22Rv1 (cell line): ENCODE measurements around the gene GLP2R.

Source experiments
- ZFX ChIP-seq: fragments of 450-650 bp; IDR thresholded peaks from 2 replicates; pipeline ENCODE4 v1.6.1; 2017; ENCODE audit warnings: antibody characterized with exemption, borderline replicate concordance
- TF ChIP-seq, protein P1 (sequence below): fragments of 450-650 bp; IDR thresholded peaks from 2 replicates; pipeline ENCODE4 v1.5.1; 2017; ENCODE audit warnings: mild to moderate bottlenecking

- TF ChIP-seq, protein P1, sequence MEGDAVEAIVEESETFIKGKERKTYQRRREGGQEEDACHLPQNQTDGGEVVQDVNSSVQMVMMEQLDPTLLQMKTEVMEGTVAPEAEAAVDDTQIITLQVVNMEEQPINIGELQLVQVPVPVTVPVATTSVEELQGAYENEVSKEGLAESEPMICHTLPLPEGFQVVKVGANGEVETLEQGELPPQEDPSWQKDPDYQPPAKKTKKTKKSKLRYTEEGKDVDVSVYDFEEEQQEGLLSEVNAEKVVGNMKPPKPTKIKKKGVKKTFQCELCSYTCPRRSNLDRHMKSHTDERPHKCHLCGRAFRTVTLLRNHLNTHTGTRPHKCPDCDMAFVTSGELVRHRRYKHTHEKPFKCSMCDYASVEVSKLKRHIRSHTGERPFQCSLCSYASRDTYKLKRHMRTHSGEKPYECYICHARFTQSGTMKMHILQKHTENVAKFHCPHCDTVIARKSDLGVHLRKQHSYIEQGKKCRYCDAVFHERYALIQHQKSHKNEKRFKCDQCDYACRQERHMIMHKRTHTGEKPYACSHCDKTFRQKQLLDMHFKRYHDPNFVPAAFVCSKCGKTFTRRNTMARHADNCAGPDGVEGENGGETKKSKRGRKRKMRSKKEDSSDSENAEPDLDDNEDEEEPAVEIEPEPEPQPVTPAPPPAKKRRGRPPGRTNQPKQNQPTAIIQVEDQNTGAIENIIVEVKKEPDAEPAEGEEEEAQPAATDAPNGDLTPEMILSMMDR, result no peak
- no peak for TF ChIP-seq ZFX
Observed at GRCh38 chr17:9929871-9930270, 104.1 kb downstream of the GLP2R start.
